Heart left ventricle (tissue), 16 donors: Measurements from ENCODE around the gene EPHB1. TPM values are rescaled to one million over a fixed set of nuclear protein-coding genes. Genes with fewer than 3 reads are reported as not detected.
"Not testable (repeated sequence)": the region's sequence is repeated elsewhere in the genome, so short reads cannot be mapped to it uniquely, and the experiment has no call there.

Source experiments
- ATAC-seq, 4 donors: fragments of 200-7000 bp; cut with Tn5 transposase; one replicate each; pipeline ENCODE4 v1.9.1; 2020 to 2022; ENCODE audit warnings: moderate library complexity in 4 of 4, mild to moderate bottlenecking in 3 of 4, moderate number of reproducible peaks in 1 of 4
- DNase-seq, 5 donors: peaks; one replicate each; pipeline ENCODE4 v3.0.0-alpha.2; 2020
- H3K27ac ChIP-seq, 12 donors: fragments of 200-600 bp; sonication (generic) in 4 of 12; one replicate each; pipeline versions ENCODE4 v1.5.0 to v1.8.0; 2016 to 2022; ENCODE audit warnings: mild to moderate bottlenecking in 2 of 12
- H3K27me3 ChIP-seq, 9 donors: fragments of 200-600 bp; sonication (generic) in 2 of 9; one replicate each; pipeline versions ENCODE4 v1.5.1 to v1.8.0; 2016 to 2022; ENCODE audit warnings: mild to moderate bottlenecking in 3 of 9
- H3K36me3 ChIP-seq, 9 donors: fragments of 200-600 bp; sonication (generic) in 2 of 9; one replicate each; pipeline versions ENCODE4 v1.5.0 to v1.8.0; 2018 to 2022; ENCODE audit warnings: mild to moderate bottlenecking in 2 of 9
- H3K4me1 ChIP-seq, 12 donors: fragments of 200-600 bp; sonication (generic) in 4 of 12; one replicate each; pipeline versions ENCODE4 v1.5.0 to v1.8.0; 2016 to 2022; ENCODE audit warnings: mild to moderate bottlenecking in 3 of 12
- H3K4me3 ChIP-seq, 12 donors: fragments of 200-600 bp; sonication (generic) in 4 of 12; one replicate each; pipeline versions ENCODE4 v1.5.0 to v1.8.0; 2017 to 2022; ENCODE audit warnings: mild to moderate bottlenecking in 9 of 12, moderate library complexity in 4 of 12
- H3K9me3 ChIP-seq, 12 donors: fragments of 200-600 bp; sonication (generic) in 4 of 12; one replicate each; pipeline versions ENCODE4 v1.5.0 to v1.8.0; 2016 to 2022; ENCODE audit warnings: mild to moderate bottlenecking in 1 of 12
- CTCF ChIP-seq, 12 donors: fragments of 200-600 bp; sonication (generic) in 4 of 12; IDR thresholded peaks; one replicate each; pipeline versions ENCODE4 v1.5.0 to v1.8.0; 2018 to 2022; ENCODE audit warnings: antibody characterized with exemption in 12 of 12, mild to moderate bottlenecking in 5 of 12
- POLR2A ChIP-seq, 2 donors: fragments of 450-650 bp; IDR thresholded peaks; one replicate each; pipeline ENCODE4 v1.6.1; 2017; ENCODE audit warnings: antibody characterized with exemption in 2 of 2, mild to moderate bottlenecking in 2 of 2, moderate library complexity in 2 of 2
- WGBS, 4 donors: extraction: QIAGEN DNeasy Blood & Tissue Kit in 2 of 4; methylation state at CpG; one replicate each; pipeline versions ENCODE4 v1.1.5 to v1.1.7; 2013 to 2018; 5-methylcytosine and 5-hydroxymethylcytosine counted together
- intact Hi-C, 10 donors: fragments of 100-400 bp; cut with DNase I; formaldehyde crosslinking; loops; one replicate each; pipeline versions ENCODE4 v1.11.1 to v1.14.2; 2022
- polyA plus RNA-seq, 2 donors: library from polyadenylated mRNA; stranded (reverse); fragments of 200-250 nt; gene quantifications; one replicate each; pipeline ENCODE4 v1.2.3, GENCODE V29; 2013
- total RNA-seq, 9 donors: library from RNA; depleted of rRNA in 2 of 9; stranded (reverse); fragments of >200 nt in 2 of 9; fragmentation: NEBNext Ultra II Directional in 3 of 9; extraction: Animal tissue kit (Norgen Biotek cat#: 25700) in 3 of 9; gene quantifications; one replicate each; pipeline versions ENCODE4 v1.1.0 to v1.2.4, GENCODE V29; 2016 to 2023
- donor health status: ischemic (EF 13 %, LVEDD 7.1; RV severe dilation, severe dysfunction).
- donor health status: healthy with polysubstance abuse.
- donor health status: DM: no; HTN: yes; CAD: no.
- donor health status: DM: no; HTN: no; CAD: no.
- donor health status: ischemic (EF 25% LVEDD 6.9; RV normal size, moderate dysfunction).
- donor health status: ischemic (EF 25% LVEDD 5.7; RV mildly dilated, moderate dysfunction).
- donor health status: healthy.
- donor health status: DM: yes; HTN: yes; CAD: no.
- donor health status: ischemic (EF 35%, LVEDD 5.7; RV mildly dilated, moderate dysfunction).
- donor health status: nonischemic (EF 11% LVEDD 7.7; RV severe dilation, severe dysfunction).
- donor health status: DM: yes; HTN: yes; CAD: no.
- donor health status: PGD.
- donor health status: ischemic (EF 29% LVEDD 5.4; RV normal size, mild dysfunction).
- donor health status: nonischemic (EF 23%, LVEDD 6.1; RV moderate dilation, normal function).

EPHB1 gene
- total and polyA plus RNA-seq, 11 donors, result 0.31 to 2.2 (median 1.1) TPM

- WGBS, 4 donors, result 81 to 91% (median 82%) methylated on average over 5 of the region's 5 CpGs
- intact Hi-C loops, result no loop called here
These were observed 169.2 kb downstream of the EPHB1 start for GRCh38 chr3:134964226-134964625.

GRCh38 chr3:134965865-134966481 is 170.9 kb downstream of the EPHB1 start:
- no peak overlapping the region for H3K27ac ChIP-seq
- H3K9me3 ChIP-seq, result peaks cover 0 to 4% (median 0%) of the 10 kb centered on the region in 12 donors
- no peaks in the 10 kb centered on the region for H3K27me3 ChIP-seq
- 79 to 88% (median 85%) methylated on average over 3 of the region's 3 CpGs for WGBS, 4 donors
- H3K4me3 ChIP-seq, result no peak overlapping the region
- H3K36me3 ChIP-seq, result no peaks in the 10 kb centered on the region
- ATAC-seq, result no peak
- no peaks in the 10 kb centered on the region for H3K4me1 ChIP-seq
- TF ChIP-seq CTCF (IDR thresholded peaks at IDR 0.05), result no peak
- no peak for TF ChIP-seq POLR2A (IDR thresholded peaks at IDR 0.05)
- intact Hi-C loops, result no loop called here
- no peak for DNase-seq

More at GRCh38 chr3:134964226-134964625, 169.2 kb downstream of the EPHB1 start:
- Histone ChIP-seq H3K9me3 (peaks cover 0 to 4% (median 0%) of the 10 kb centered on the region in 12 donors), H3K4me1 (no peaks in the 10 kb centered on the region), H3K36me3 (no peaks in the 10 kb centered on the region), H3K27ac (no peak overlapping the region), H3K4me3 (no peak overlapping the region), H3K27me3 (no peaks in the 10 kb centered on the region)
- no peak for TF ChIP-seq CTCF (IDR thresholded peaks at IDR 0.05)
- no peak for TF ChIP-seq POLR2A (IDR thresholded peaks at IDR 0.05)
- no peak for DNase-seq
- no peak for ATAC-seq

GRCh38 chr3:134970895-134971294 is 175.8 kb downstream of the EPHB1 start:
- no peak for ATAC-seq
- DNase-seq, result no peak
- Histone ChIP-seq H3K4me1 (no peaks in the 10 kb centered on the region), H3K27ac (no peak overlapping the region), H3K4me3 (no peak overlapping the region), H3K36me3 (no peaks in the 10 kb centered on the region), H3K27me3 (no peaks in the 10 kb centered on the region), H3K9me3 (peaks cover 0 to 4% (median 0%) of the 10 kb centered on the region in 12 donors)
- intact Hi-C loops, result no loop called here
- TF ChIP-seq CTCF (IDR thresholded peaks at IDR 0.05) (no peak), POLR2A (IDR thresholded peaks at IDR 0.05) (no peak)
- 65 to 78% (median 74%) methylated on average over 2 of the region's 2 CpGs for WGBS, 4 donors

GRCh38 chr3:134971306-134971705 is 176.2 kb downstream of the EPHB1 start:
- H3K4me1 ChIP-seq, result no peaks in the 10 kb centered on the region
- no peak overlapping the region for H3K27ac ChIP-seq
- peaks cover 0 to 4% (median 0%) of the 10 kb centered on the region in 12 donors for H3K9me3 ChIP-seq
- ATAC-seq, result no peak
- no peaks in the 10 kb centered on the region for H3K27me3 ChIP-seq
- H3K4me3 ChIP-seq, result no peak overlapping the region
- H3K36me3 ChIP-seq, result no peaks in the 10 kb centered on the region
- no peak for DNase-seq
- intact Hi-C loops, result no loop called here
- WGBS, 4 donors, result 76 to 84% (median 81%) methylated on average over 3 of the region's 3 CpGs
- TF ChIP-seq POLR2A (IDR thresholded peaks at IDR 0.05), result no peak
- no peak for TF ChIP-seq CTCF (IDR thresholded peaks at IDR 0.05)

- DNase-seq, H3K27ac ChIP-seq, H3K4me1 ChIP-seq, H3K9me3 ChIP-seq, H3K27me3 ChIP-seq, intact Hi-C loops, ATAC-seq, H3K4me3 ChIP-seq, H3K36me3 ChIP-seq: not testable (repeated sequence)
These were observed 176.8 kb downstream of the EPHB1 start for GRCh38 chr3:134971907-134972306.
